MM.1S (cell line): ENCODE results near the gene TTC34.

Source experiments
- DNase-seq: peaks from one replicate; pipeline ENCODE4 v3.0.0-alpha.2; 2015
- H2AFZ ChIP-seq: fragments of 300-600 bp; sonication (generic); 2 replicates; pipeline ENCODE4 v1.6.0; 2016; ENCODE audit warnings: antibody characterized with exemption, low read length
- H3F3A ChIP-seq: fragments of 300-600 bp; sonication (generic); 2 replicates; pipeline ENCODE4 v1.6.1; 2016; ENCODE audit warnings: mild to moderate bottlenecking, antibody characterized with exemption, low read length, moderate library complexity, mixed read lengths; ENCODE audit not compliant: insufficient read depth
- H3K27ac ChIP-seq: fragments of 300-600 bp; sonication (generic); 2 replicates; pipeline ENCODE4 v1.5.1; 2016; ENCODE audit warnings: mild to moderate bottlenecking, low read length
- H3K27me3 ChIP-seq: fragments of 300-600 bp; sonication (generic); replicated peaks from 2 replicates; pipeline ENCODE4 v1.6.0; 2016; ENCODE audit warnings: low read length; ENCODE audit not compliant: insufficient read depth
- H3K36me3 ChIP-seq: fragments of 300-600 bp; sonication (generic); replicated peaks from 2 replicates; pipeline ENCODE4 v1.6.1; 2016; ENCODE audit warnings: mild to moderate bottlenecking, low read length, mixed read lengths; ENCODE audit not compliant: insufficient read depth
- H3K4me1 ChIP-seq: fragments of 300-600 bp; sonication (generic); 2 replicates; pipeline ENCODE4 v1.6.1; 2016; ENCODE audit warnings: low read length, mixed read lengths
- H3K4me2 ChIP-seq: fragments of 300-600 bp; sonication (generic); 2 replicates; pipeline ENCODE4 v1.6.0; 2016; ENCODE audit warnings: low read depth, low read length
- H3K4me3 ChIP-seq: fragments of 300-600 bp; sonication (generic); 2 replicates; pipeline ENCODE4 v1.5.1; 2016; ENCODE audit warnings: low read length, mixed read lengths
- H3K79me2 ChIP-seq: fragments of 300-600 bp; sonication (generic); 2 replicates; pipeline ENCODE4 v1.6.1; 2016; ENCODE audit warnings: mixed run types, low read length, mixed read lengths
- H3K9ac ChIP-seq: fragments of 300-600 bp; sonication (generic); 2 replicates; pipeline ENCODE4 v1.6.1; 2016; ENCODE audit warnings: low read length, mixed read lengths
- H3K9me2 ChIP-seq: fragments of 300-600 bp; sonication (generic); replicated peaks from 2 replicates; pipeline ENCODE4 v1.6.1; 2016; ENCODE audit warnings: mild to moderate bottlenecking, low read length, mixed read lengths; ENCODE audit not compliant: insufficient read depth
- H3K9me3 ChIP-seq: fragments of 300-600 bp; sonication (generic); replicated peaks from 2 replicates; pipeline ENCODE4 v1.6.1; 2016; ENCODE audit warnings: mild to moderate bottlenecking, low read length, mixed read lengths; ENCODE audit not compliant: insufficient read depth
- H4K20me1 ChIP-seq: fragments of 300-600 bp; sonication (generic); 2 replicates; pipeline ENCODE4 v1.6.1; 2016; ENCODE audit warnings: mild to moderate bottlenecking, low read length, moderate library complexity, mixed read lengths; ENCODE audit not compliant: insufficient read depth
- EZH2 ChIP-seq: fragments of 300-600 bp; sonication (generic); optimal IDR thresholded peaks from 2 replicates; pipeline ENCODE3; 2017; ENCODE audit warnings: low read depth, mild to moderate bottlenecking, antibody characterized with exemption, low read length, mixed read lengths
- EZH2phosphoT487 ChIP-seq: fragments of 300-600 bp; sonication (generic); IDR thresholded peaks from 2 replicates; pipeline ENCODE4 v1.6.1; 2018; ENCODE audit warnings: antibody characterized with exemption, low read length
- TF ChIP-seq, protein P1 (sequence below): fragments of 300-600 bp; sonication (generic); IDR thresholded peaks from 2 replicates; pipeline ENCODE4 v1.5.1; 2016; ENCODE audit warnings: antibody characterized with exemption, low read length, mixed read lengths

Gene TTC34

DNA sequence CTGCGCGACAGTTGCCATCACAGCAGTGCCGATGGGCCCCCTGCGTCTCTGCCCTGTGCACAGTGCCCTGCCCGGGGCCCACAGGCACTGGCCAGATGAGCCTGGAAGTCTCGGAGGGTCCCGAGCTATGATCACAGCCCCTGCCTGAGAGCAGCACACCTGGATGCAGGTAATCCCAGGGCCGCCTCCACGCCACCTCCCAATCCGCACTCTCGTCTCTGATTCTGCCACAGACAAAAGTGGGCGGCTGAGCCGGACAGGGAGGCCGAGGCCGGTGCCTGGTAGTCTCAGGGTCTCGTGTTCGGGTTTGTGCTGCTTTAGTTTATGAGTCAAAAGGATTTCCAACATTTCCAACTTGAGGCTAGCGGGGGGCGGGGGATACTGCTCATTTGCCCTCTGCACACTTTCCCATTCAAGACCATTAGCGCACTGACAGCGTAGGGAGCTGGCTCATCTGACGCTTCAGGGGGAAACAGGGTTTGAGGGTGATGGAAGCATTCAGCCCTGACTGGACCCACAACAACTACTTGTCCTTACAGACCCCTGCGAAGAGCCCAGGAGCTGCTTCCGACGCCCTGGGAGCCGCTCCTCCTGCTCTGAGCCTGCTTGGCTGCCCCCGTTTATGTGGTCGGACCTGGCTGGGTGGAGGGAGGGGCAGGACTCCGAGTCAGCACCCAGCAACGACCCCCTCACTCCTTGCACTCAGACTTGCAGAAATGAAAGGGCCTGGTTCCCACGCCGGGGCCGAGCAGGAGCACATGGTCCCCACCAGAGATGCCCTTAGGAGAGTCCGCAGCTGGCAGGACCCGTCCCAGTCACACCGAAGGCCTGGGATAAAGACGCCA, 1.8 kb upstream of the TTC34 start:
- no peaks in the 10 kb centered on the region for H4K20me1 ChIP-seq
- no peak overlapping the region for H3K9ac ChIP-seq
- H3K27ac ChIP-seq: no peak overlapping the region
- H3K4me1 ChIP-seq: no peaks in the 10 kb centered on the region
- H3K4me3 ChIP-seq: no peak overlapping the region
- H3K9me3 ChIP-seq: no peaks in the 10 kb centered on the region
- no peak overlapping the region for H2AFZ ChIP-seq
- H3F3A ChIP-seq: no peaks in the 10 kb centered on the region
- peaks cover 90% of the 10 kb centered on the region for H3K27me3 ChIP-seq
- H3K4me2 ChIP-seq: no peak overlapping the region
- DNase-seq: no peak
- no peaks in the 10 kb centered on the region for H3K79me2 ChIP-seq
- TF ChIP-seq, protein P1, sequence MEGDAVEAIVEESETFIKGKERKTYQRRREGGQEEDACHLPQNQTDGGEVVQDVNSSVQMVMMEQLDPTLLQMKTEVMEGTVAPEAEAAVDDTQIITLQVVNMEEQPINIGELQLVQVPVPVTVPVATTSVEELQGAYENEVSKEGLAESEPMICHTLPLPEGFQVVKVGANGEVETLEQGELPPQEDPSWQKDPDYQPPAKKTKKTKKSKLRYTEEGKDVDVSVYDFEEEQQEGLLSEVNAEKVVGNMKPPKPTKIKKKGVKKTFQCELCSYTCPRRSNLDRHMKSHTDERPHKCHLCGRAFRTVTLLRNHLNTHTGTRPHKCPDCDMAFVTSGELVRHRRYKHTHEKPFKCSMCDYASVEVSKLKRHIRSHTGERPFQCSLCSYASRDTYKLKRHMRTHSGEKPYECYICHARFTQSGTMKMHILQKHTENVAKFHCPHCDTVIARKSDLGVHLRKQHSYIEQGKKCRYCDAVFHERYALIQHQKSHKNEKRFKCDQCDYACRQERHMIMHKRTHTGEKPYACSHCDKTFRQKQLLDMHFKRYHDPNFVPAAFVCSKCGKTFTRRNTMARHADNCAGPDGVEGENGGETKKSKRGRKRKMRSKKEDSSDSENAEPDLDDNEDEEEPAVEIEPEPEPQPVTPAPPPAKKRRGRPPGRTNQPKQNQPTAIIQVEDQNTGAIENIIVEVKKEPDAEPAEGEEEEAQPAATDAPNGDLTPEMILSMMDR: no peak
- TF ChIP-seq EZH2 (no peak), EZH2phosphoT487 (no peak)
- no peaks in the 10 kb centered on the region for H3K9me2 ChIP-seq
- no peaks in the 10 kb centered on the region for H3K36me3 ChIP-seq

DNA sequence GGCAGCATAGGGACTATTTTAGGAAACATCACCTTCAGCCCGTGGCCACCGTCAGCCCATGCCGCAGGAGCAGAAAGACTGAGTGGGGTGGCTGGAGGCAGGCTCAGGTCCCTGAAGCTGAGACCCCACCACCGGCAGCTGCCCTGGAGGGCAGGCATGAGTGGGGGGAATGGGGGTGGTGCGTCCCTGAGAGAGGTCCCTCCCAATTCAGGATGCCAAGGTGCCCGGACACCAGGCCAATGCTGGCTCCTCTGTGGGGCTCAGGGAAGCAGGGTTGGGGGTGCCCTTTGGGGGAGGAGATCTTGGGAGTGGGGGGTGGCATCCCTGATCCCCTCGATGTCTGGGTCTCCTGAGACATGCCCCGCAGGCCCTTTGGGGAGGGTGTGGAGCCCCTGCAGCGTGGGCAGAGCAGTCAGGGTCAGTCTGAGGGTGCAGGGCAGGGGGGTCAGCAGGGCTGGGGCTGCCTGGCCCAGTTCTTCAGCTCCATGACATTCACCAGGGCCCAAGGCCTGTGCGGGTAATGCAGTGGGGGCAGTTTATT, 998 bp upstream of the TTC34 start:
- H3K36me3 ChIP-seq: no peaks in the 10 kb centered on the region
- H3K9ac ChIP-seq: no peak overlapping the region
- H3K79me2 ChIP-seq: no peaks in the 10 kb centered on the region
- no peaks in the 10 kb centered on the region for H3K9me2 ChIP-seq
- H4K20me1 ChIP-seq: no peaks in the 10 kb centered on the region
- H3F3A ChIP-seq: no peaks in the 10 kb centered on the region
- no peaks in the 10 kb centered on the region for H3K9me3 ChIP-seq
- peaks cover 82% of the 10 kb centered on the region for H3K27me3 ChIP-seq
- no peak overlapping the region for H3K27ac ChIP-seq
- TF ChIP-seq EZH2 (no peak), EZH2phosphoT487 (no peak)
- TF ChIP-seq, protein P1: no peak
- no peaks in the 10 kb centered on the region for H3K4me1 ChIP-seq
- DNase-seq: no peak
- no peak overlapping the region for H3K4me3 ChIP-seq
- H2AFZ ChIP-seq: no peak overlapping the region
- H3K4me2 ChIP-seq: no peak overlapping the region

DNA sequence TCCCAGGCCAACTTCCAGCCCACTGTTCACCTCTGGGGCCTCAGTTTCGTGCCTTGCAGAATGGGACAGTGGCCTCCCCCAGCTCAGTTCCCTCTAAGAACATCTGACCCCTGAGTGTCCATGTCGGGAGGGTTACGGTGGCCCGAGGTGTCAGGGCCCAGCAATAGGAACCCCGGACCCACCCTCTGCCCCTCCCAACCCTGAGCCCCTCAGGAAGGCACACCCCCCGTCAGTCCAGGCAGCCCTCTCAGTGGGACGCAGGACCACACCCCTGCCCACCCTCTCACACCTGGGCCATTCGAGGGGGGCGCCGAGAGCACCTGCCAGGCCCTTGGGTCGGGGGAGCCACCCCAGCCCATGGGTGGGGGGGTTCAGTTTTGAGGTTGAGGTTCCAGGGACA, 447 bp downstream of the TTC34 start:
- H3K4me2 ChIP-seq: no peak overlapping the region

More for the DNA sequence above, 447 bp downstream of the TTC34 start:
- Histone ChIP-seq H3K36me3 (no peaks in the 10 kb centered on the region), H2AFZ (no peak overlapping the region), H3K9me2 (no peaks in the 10 kb centered on the region), H4K20me1 (no peaks in the 10 kb centered on the region), H3F3A (no peaks in the 10 kb centered on the region), H3K9ac (no peak overlapping the region), H3K79me2 (no peaks in the 10 kb centered on the region), H3K27me3 (peaks cover 72% of the 10 kb centered on the region), H3K27ac (no peak overlapping the region), H3K4me1 (no peaks in the 10 kb centered on the region), H3K4me3 (no peak overlapping the region), H3K9me3 (no peaks in the 10 kb centered on the region)
- DNase-seq: no peak
- TF ChIP-seq, protein P1: no peak
- no peak for TF ChIP-seq EZH2
- no peak for TF ChIP-seq EZH2phosphoT487
